GM23338 (cell line): ENCODE data around the gene LSP1. TPM values are rescaled to one million over a fixed set of nuclear protein-coding genes. Genes with fewer than 3 reads are reported as not detected.

Experiments
- ATAC-seq: fragments of 200-7000 bp; cut with Tn5 transposase; 3 replicates; pipeline ENCODE4 v1.9.1; 2020
- DNase-seq: peaks from one replicate; pipeline ENCODE4 v3.0.0-alpha.2; 2015; ENCODE audit warnings: low spot score
- H2AFZ ChIP-seq: fragments of 200-600 bp; sonication (generic); 2 replicates; pipeline ENCODE4 v1.8.0; 2016; ENCODE audit warnings: antibody characterized with exemption, mild to moderate bottlenecking, moderate library complexity
- H3F3A ChIP-seq: fragments of 200-600 bp; sonication (generic); replicated peaks from 2 replicates; pipeline ENCODE4 v1.8.0; 2017; ENCODE audit warnings: antibody characterized with exemption, mixed run types, low read depth
- H3K27ac ChIP-seq: fragments of 200-600 bp; sonication (generic); 2 replicates; pipeline ENCODE4 v1.6.1; 2016; ENCODE audit warnings: low read depth
- H3K27me3 ChIP-seq: fragments of 200-600 bp; sonication (generic); 2 replicates; pipeline ENCODE4 v1.8.0; 2016; ENCODE audit warnings: mild to moderate bottlenecking, mixed run types, moderate library complexity; ENCODE audit not compliant: insufficient read depth
- H3K36me3 ChIP-seq: fragments of 200-600 bp; sonication (generic); 2 replicates; pipeline ENCODE4 v1.8.0; 2016; ENCODE audit warnings: mild to moderate bottlenecking; ENCODE audit not compliant: insufficient read depth
- H3K4me1 ChIP-seq: fragments of 200-600 bp; sonication (generic); 2 replicates; pipeline ENCODE4 v1.8.0; 2016; ENCODE audit warnings: mild to moderate bottlenecking, moderate library complexity; ENCODE audit not compliant: insufficient read depth
- H3K4me2 ChIP-seq: fragments of 200-600 bp; sonication (generic); 2 replicates; pipeline ENCODE4 v1.7.1; 2017; ENCODE audit warnings: mixed run types
- H3K4me3 ChIP-seq: fragments of 200-600 bp; sonication (generic); 2 replicates; pipeline ENCODE4 v1.6.1; 2016; ENCODE audit warnings: mixed run types
- H3K79me2 ChIP-seq: fragments of 200-600 bp; sonication (generic); replicated peaks from 2 replicates; pipeline ENCODE4 v1.8.0; 2017; ENCODE audit warnings: mild to moderate bottlenecking; ENCODE audit not compliant: insufficient read depth
- H3K9me2 ChIP-seq: fragments of 200-600 bp; sonication (generic); 2 replicates; pipeline ENCODE4 v1.8.0; 2017; ENCODE audit not compliant: insufficient read depth
- H4K20me1 ChIP-seq: fragments of 200-600 bp; sonication (generic); replicated peaks from 2 replicates; pipeline ENCODE4 v1.8.0; 2017; ENCODE audit warnings: mild to moderate bottlenecking; ENCODE audit not compliant: insufficient read depth
- H3K27ac Mint-ChIP-seq: 2 replicates; pipeline ENCODE4 v1.8.0; 2020; ENCODE audit warnings: inconsistent platforms, mild to moderate bottlenecking, moderate library complexity, mixed read lengths
- H3K27me3 Mint-ChIP-seq: 3 replicates; pipeline ENCODE4 v1.8.0; 2022; ENCODE audit warnings: low read depth, mild to moderate bottlenecking, moderate library complexity, mixed read lengths, inconsistent platforms; ENCODE audit not compliant: insufficient read depth, poor library complexity
- H3K36me3 Mint-ChIP-seq: 3 replicates; pipeline ENCODE4 v1.8.0; 2021; ENCODE audit warnings: low read depth, mild to moderate bottlenecking, inconsistent platforms, moderate library complexity, mixed read lengths
- H3K4me1 Mint-ChIP-seq: 3 replicates; pipeline ENCODE4 v1.8.0; 2020; ENCODE audit warnings: mild to moderate bottlenecking, inconsistent platforms, mixed read lengths
- H3K4me3 Mint-ChIP-seq: 3 replicates; pipeline ENCODE4 v1.8.0; 2021; ENCODE audit warnings: moderate library complexity, mild to moderate bottlenecking, inconsistent platforms, mixed read lengths
- H3K9me3 Mint-ChIP-seq: 3 replicates; pipeline ENCODE4 v1.8.0; 2020; ENCODE audit warnings: moderate library complexity, mild to moderate bottlenecking, inconsistent platforms, mixed read lengths
- CREB1 ChIP-seq: fragments of 250-450 bp; sonication (Bioruptor Pico); IDR thresholded peaks from 2 replicates; pipeline ENCODE4 v1.5.0; 2020; ENCODE audit warnings: low read depth, mild to moderate bottlenecking, moderate library complexity
- CTCF ChIP-seq, 2 experiments: fragments of 200-600 bp in 1 of 2; sonication (generic) in 1 of 2; conservative IDR thresholded peaks; 2 replicates each; pipeline versions ENCODE4 v1.5.1 to v1.6.1; 2016 to 2017; ENCODE audit warnings: antibody characterized with exemption in 2 of 2, low read depth in 2 of 2, mild to moderate bottlenecking in 2 of 2, moderate library complexity in 1 of 2
- ETS1 ChIP-seq: IDR thresholded peaks from 2 replicates; pipeline ENCODE4 v1.6.1; 2016; ENCODE audit warnings: antibody characterized with exemption
- EZH2 ChIP-seq: fragments of 200-600 bp; sonication (generic); IDR thresholded peaks from one replicate; pipeline ENCODE4 v1.8.0; 2017; ENCODE audit warnings: antibody characterized with exemption, mild to moderate bottlenecking, low read depth; ENCODE audit not compliant: unreplicated experiment
- EZH2phosphoT487 ChIP-seq: fragments of 200-600 bp; sonication (generic); IDR thresholded peaks from one replicate; pipeline ENCODE4 v1.8.1; 2018; ENCODE audit warnings: antibody characterized with exemption; ENCODE audit not compliant: unreplicated experiment
- JUNB ChIP-seq: IDR thresholded peaks from one replicate; pipeline ENCODE4 v1.6.1; 2016; ENCODE audit warnings: antibody characterized with exemption; ENCODE audit not compliant: unreplicated experiment
- NANOG ChIP-seq: IDR thresholded peaks from 2 replicates; pipeline ENCODE4 v1.6.1; 2016; ENCODE audit warnings: antibody characterized with exemption, borderline replicate concordance
- POLR2AphosphoS5 ChIP-seq: IDR thresholded peaks from 2 replicates; pipeline ENCODE4 v1.6.1; 2016; ENCODE audit warnings: antibody characterized with exemption, low read depth
- REST ChIP-seq: IDR thresholded peaks from one replicate; pipeline ENCODE4 v1.6.1; 2018; ENCODE audit warnings: antibody characterized with exemption; ENCODE audit not compliant: unreplicated experiment
- STAT1 ChIP-seq: IDR thresholded peaks from one replicate; pipeline ENCODE4 v1.6.1; 2016; ENCODE audit warnings: antibody characterized with exemption; ENCODE audit not compliant: unreplicated experiment
- ZNF114 ChIP-seq: fragments of 250-450 bp; sonication (Bioruptor Pico); IDR thresholded peaks from 2 replicates; pipeline ENCODE4 v1.5.0; 2020; ENCODE audit warnings: mild to moderate bottlenecking, moderate library complexity
- ZNF331 ChIP-seq: fragments of 250-450 bp; sonication (Bioruptor Pico); IDR thresholded peaks from 2 replicates; pipeline ENCODE4 v1.5.0; 2020; ENCODE audit warnings: low read depth, mild to moderate bottlenecking, moderate library complexity
- ZNF462 ChIP-seq: fragments of 250-450 bp; sonication (Bioruptor Pico); IDR thresholded peaks from 2 replicates; pipeline ENCODE4 v1.5.0; 2020; ENCODE audit warnings: mild to moderate bottlenecking, moderate library complexity
- polyA plus RNA-seq: library from polyadenylated mRNA; unstranded; fragments of >200 nt; fragmentation: Nextera tagmentation; extraction: Ambion mirVana; gene quantifications from 2 replicates; pipeline ENCODE4 v1.2.1, GENCODE V29; 2016
- total RNA-seq: library from RNA; depleted of rRNA; stranded (reverse); fragments of >200 nt; shearing (Covaris generic); gene quantifications from 2 replicates; pipeline ENCODE4 v1.2.3, GENCODE V29; 2014

The LSP1 gene
- total and polyA plus RNA-seq, 2 experiments from 2014 or later, result 0.84 TPM; not detected in 1

- Mint-ChIP-seq H3K27me3 (peaks cover 10% of the 10 kb centered on the region), H3K4me1 (no peaks in the 10 kb centered on the region), H3K4me3 (no peak overlapping the region), H3K9me3 (no peaks in the 10 kb centered on the region), H3K27ac (no peak overlapping the region), H3K36me3 (no peaks in the 10 kb centered on the region)
- Histone ChIP-seq H3K27me3 (no peaks in the 10 kb centered on the region), H3K9me2 (no peaks in the 10 kb centered on the region), H3K4me1 (no peaks in the 10 kb centered on the region), H4K20me1 (no peaks in the 10 kb centered on the region), H3K27ac (no peak overlapping the region), H3K36me3 (no peaks in the 10 kb centered on the region), H3K79me2 (no peaks in the 10 kb centered on the region), H3K4me3 (no peak overlapping the region), H2AFZ (no peak overlapping the region), H3F3A (no peaks in the 10 kb centered on the region), H3K4me2 (no peak overlapping the region)
- DNase-seq (no peak), ATAC-seq (no peak)
- TF ChIP-seq EZH2 (no peak), JUNB (no peak), POLR2AphosphoS5 (no peak), ZNF331 (CRISPR knock-in tag) (no peak), ETS1 (no peak), CTCF (conservative IDR thresholded peaks at IDR 0.05; ENCODE audit: low read depth in 2 of 2) (no peak), ZNF114 (CRISPR knock-in tag) (no peak), EZH2phosphoT487 (no peak), NANOG (no peak), ZNF462 (CRISPR knock-in tag) (no peak), REST (no peak), CREB1 (CRISPR knock-in tag) (no peak), STAT1 (no peak)
Observed at GRCh38 chr11:1890856-1891830, 38.3 kb downstream of the LSP1 start.
